GM12873 (cell line): Measurements from ENCODE around the gene SERBP1.

ENCODE experiments used
- CTCF ChIP-seq: IDR thresholded peaks from 2 replicates; pipeline ENCODE4 v1.5.1; 2012; ENCODE audit warnings: low read depth, mild to moderate bottlenecking, moderate library complexity, low read length, control low read depth; ENCODE audit not compliant: insufficient read depth; ENCODE audit errors: missing control alignments

The SERBP1 gene

GRCh38 chr1:67371043-67371442 is 59.2 kb downstream of the SERBP1 start:
- TF ChIP-seq CTCF: no peak

GRCh38 chr1:67368046-67368514 is 62.1 kb downstream of the SERBP1 start:
- TF ChIP-seq CTCF: no peak

- no peak for TF ChIP-seq CTCF
Measured at GRCh38 chr1:67367370-67368045, 62.7 kb downstream of the SERBP1 start.

GRCh38 chr1:67361641-67362040 is 68.6 kb downstream of the SERBP1 start:
- no peak for TF ChIP-seq CTCF

- no peak for TF ChIP-seq CTCF
Measured at GRCh38 chr1:67359592-67359991, 70.6 kb downstream of the SERBP1 start.
